Activated naive CD4-positive, alpha-beta T cell (primary cell): ENCODE results near the gene PPP1R7.
A peak's percentile ranks its signal among the peaks of the same experiment; 100 is the strongest.

Experiments used
- DNase-seq, 4 experiments: peaks; one replicate each; lab custom pipeline; 2025; lab: John Stamatoyannopoulos, UW

Gene PPP1R7

GRCh38 chr2:241211276-241211675 lies 61.0 kb downstream of the PPP1R7 start:
- no peak for DNase-seq

GRCh38 chr2:241213041-241213440 lies 62.8 kb downstream of the PPP1R7 start:
- DNase-seq = no peak

- no peak for DNase-seq
Observed at GRCh38 chr2:241213567-241213966, 63.3 kb downstream of the PPP1R7 start.

GRCh38 chr2:241214209-241214608 lies 63.9 kb downstream of the PPP1R7 start:
- no peak for DNase-seq

GRCh38 chr2:241214766-241215165 lies 64.5 kb downstream of the PPP1R7 start:
- no peak for DNase-seq

GRCh38 chr2:241215421-241215820 lies 65.2 kb downstream of the PPP1R7 start:
- no peak for DNase-seq

- no peak for DNase-seq
Observed at GRCh38 chr2:241216211-241216761, 66.0 kb downstream of the PPP1R7 start.

GRCh38 chr2:241217320-241218031 lies 67.2 kb downstream of the PPP1R7 start:
- peak in 1 of 4 experiments; percentile 9 for DNase-seq

GRCh38 chr2:241218131-241219029 lies 68.1 kb downstream of the PPP1R7 start:
- peak in 1 of 4 experiments; percentile 30 for DNase-seq

GRCh38 chr2:241219030-241219382 lies 68.7 kb downstream of the PPP1R7 start:
- DNase-seq = no peak

GRCh38 chr2:241219856-241220356 lies 69.6 kb downstream of the PPP1R7 start:
- no peak for DNase-seq

- no peak for DNase-seq
Observed at GRCh38 chr2:241223211-241224017, 73.1 kb downstream of the PPP1R7 start.

GRCh38 chr2:241224018-241224850 lies 74.0 kb downstream of the PPP1R7 start:
- no peak for DNase-seq

GRCh38 chr2:241224851-241225438 lies 74.7 kb downstream of the PPP1R7 start:
- DNase-seq = no peak

- no peak for DNase-seq
Observed at GRCh38 chr2:241225545-241225944, 75.3 kb downstream of the PPP1R7 start.

- DNase-seq = no peak
Observed at GRCh38 chr2:241225983-241226382, 75.7 kb downstream of the PPP1R7 start.

- no peak for DNase-seq
Observed at GRCh38 chr2:241226723-241227572, 76.7 kb downstream of the PPP1R7 start.

GRCh38 chr2:241227594-241227993 lies 77.3 kb downstream of the PPP1R7 start:
- no peak for DNase-seq

- no peak for DNase-seq
Observed at GRCh38 chr2:241228081-241228859, 78.0 kb downstream of the PPP1R7 start.
